Measurements from ENCODE around the gene TNS3.

TNS3 gene

GRCh38 chr7:47428052-47428767 lies 153.7 kb downstream of the TNS3 start:
- DNase-seq (ENCODE audit: low read depth) = no peak

GRCh38 chr7:47427051-47427643 lies 154.8 kb downstream of the TNS3 start:
- DNase-seq (ENCODE audit: low read depth) = no peak

DNA sequence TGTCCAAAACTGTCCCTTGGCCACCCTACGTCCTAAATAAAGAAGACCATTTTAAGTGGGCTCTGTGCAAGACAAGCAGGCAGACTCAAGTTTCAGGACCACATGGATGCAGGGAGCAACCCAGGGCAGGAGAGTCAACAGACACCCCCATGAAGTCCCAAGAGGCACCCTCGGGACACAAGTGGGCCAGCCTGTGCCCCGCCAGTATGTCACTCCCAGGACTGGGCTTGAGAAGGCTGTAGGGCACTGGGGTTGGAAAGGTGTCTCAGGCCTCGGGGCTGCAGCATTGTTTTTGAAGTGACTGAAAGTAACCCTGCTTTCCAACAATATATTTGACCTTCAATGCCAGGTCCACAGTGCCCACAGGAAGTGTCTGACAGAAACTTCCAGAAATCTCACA lies 157.4 kb downstream of the TNS3 start:
- DNase-seq (ENCODE audit: low read depth) = no peak

- DNase-seq (ENCODE audit: low read depth) = no peak
Measured at GRCh38 chr7:47423196-47423595, 158.7 kb downstream of the TNS3 start.

DNA sequence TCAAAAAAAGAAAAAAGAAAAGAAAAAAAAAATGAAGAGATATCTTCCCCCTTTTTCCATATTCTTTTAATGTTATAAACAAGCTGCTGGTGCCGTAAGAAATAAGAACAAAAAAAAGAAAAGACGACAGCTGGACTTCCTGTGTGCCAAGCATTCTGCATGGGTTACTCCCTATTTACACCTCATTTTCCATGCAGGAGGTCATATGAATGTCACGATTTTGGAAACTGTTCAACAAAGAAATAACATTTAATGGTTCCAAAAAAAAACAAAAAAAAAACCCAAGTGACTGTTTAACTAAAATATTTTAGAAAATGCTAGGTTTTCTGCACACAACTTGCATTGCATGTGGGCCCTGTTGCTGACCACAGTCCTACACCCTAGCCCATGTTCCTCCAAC lies 159.3 kb downstream of the TNS3 start:
- DNase-seq (ENCODE audit: low read depth) = no peak

GRCh38 chr7:47421456-47421855 lies 160.5 kb downstream of the TNS3 start:
- no peak for DNase-seq (ENCODE audit: low read depth)

GRCh38 chr7:47420122-47420780 lies 161.7 kb downstream of the TNS3 start:
- DNase-seq (ENCODE audit: low read depth) = no peak

DNA sequence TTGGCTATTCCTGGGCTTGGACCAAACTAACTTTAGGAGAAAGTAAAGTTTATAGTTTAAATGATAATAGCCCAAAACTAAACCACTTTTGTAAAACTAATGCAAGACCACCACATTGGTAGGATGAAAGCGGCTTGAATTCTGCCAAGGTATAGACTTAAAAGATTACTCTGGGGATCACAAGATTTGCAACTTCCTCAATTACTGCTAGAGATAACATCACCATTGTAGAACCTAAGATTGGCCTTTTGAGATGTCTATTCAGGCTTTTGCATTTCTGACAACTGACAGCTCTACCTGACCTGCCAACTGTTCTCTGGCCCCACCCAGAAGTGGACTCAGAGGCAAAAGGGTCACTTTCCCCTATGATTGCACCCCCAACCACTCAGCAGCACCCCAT lies 162.4 kb downstream of the TNS3 start:
- no peak for DNase-seq (ENCODE audit: low read depth)

DNA sequence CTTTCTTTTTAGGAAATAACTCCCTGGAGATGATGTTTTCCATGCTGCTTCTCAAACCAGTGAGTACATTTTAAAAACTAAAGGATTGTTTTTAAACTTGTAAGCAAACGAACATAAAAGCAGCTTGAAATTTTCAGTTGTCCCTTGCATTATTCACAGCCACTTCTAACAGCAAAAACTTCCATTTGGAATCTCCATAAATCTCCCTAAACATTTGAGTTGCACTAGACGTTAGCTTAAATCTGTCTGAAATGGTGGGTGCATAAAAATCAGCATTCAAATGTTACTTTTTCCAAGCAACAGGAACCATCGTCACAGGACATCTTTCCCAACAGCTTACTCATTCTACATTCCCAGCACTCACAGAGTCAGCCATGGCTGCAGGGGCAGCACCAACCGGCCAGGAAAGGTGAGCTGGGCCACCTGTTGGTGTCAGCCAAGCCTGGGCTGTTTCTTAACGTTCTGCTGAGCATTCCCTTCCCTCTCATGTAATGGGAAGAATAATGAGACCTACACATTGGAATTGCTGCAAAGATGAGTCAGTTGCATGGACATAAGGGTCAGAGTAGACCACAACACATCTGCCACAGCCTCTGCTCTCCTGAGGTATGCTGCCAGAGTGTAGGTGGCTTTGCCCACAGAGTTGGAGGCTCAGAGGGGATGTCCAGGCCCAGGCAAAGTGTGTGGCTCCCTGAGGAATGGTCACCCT lies 163.2 kb downstream of the TNS3 start:
- peak; percentile 77 for DNase-seq (ENCODE audit: low read depth)

DNA sequence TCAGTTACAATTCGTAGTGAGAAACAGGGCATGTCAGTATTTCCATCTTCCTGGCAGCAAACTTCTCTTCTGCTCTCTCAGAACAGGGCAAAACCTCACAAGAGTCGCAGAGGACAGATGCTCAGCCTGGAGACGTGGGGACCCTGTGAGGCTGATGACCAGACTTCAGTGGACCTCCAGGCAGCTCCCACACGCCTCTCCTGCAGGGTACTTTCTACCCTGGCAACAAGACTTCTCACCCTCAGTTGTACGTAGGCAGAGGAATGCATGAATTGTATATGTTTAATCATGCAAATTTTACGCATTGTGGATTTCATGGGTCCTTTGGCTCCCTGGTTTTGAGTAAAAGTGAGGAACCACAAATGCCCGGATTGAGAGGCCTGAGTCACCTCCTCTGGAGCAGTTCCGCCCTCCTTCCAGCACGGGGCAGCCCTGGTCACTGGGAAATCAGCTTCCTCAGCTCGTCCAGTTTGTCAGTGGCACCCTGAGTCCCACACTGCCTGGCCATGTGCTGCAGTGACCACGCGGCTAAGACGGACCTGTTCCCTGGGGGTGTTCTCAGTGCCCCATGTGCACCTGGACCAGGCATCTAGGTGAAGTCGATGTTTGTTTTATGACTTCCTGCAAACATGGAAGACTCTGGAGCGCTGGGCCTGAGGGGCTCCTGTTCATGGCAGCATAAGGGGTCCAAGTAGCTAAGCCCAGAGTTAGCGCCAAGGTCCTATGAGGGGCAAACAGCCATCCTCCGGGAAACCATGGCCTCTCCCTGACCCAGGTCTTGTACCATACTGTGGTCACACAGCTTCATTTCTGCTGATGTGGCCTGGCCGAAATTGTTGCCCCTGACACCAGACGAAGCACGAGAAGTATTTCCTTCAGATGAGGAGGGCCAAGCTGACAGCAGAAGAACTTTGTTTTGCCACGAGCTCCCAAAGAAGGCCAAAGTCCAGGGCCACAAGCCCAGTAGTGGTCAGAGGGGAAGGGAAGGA lies 165.1 kb downstream of the TNS3 start:
- DNase-seq (ENCODE audit: low read depth) = peak; percentile 28

DNA sequence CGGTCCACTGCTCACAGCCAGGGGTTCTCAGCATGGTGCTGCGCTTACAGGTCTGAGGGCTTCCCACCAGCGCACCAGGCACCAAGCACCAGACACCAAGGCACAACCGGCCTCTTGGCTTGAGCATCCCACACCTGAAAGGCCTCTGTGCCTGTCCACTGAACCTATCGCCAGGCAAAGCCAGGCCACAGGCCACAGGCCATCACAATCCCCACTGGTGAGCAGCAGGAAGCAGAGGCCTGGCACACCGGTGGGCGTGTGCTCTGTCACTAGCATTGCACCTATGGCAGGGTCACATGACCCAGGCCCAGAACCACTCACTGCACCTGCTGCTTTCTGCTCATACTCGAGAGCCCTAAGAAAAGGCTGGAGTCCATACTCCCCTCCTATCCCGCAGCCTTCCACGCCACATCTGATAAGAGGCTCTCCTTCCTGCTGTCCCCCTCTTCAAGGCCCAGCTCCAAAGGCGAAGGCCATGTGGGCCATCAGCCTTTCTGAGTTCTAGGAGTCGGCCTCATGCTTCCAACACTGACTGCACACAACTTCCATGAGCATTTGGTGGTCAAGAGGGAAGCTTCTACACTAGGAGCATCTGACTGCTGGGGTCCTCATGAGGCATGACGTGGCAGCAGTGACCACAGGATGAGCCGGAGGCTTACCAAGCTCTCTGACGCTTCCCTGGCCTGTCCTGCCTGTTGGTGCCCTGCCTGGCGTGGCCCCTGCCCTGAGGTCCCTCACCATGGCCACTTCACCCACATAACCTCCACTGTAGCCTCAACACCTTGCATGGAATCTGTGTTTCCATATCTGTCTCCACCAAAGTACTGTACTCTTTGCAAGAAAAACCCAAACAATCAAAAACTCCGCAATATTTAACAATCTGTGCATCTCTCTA lies 166.3 kb downstream of the TNS3 start:
- DNase-seq (ENCODE audit: low read depth) = no peak

DNA sequence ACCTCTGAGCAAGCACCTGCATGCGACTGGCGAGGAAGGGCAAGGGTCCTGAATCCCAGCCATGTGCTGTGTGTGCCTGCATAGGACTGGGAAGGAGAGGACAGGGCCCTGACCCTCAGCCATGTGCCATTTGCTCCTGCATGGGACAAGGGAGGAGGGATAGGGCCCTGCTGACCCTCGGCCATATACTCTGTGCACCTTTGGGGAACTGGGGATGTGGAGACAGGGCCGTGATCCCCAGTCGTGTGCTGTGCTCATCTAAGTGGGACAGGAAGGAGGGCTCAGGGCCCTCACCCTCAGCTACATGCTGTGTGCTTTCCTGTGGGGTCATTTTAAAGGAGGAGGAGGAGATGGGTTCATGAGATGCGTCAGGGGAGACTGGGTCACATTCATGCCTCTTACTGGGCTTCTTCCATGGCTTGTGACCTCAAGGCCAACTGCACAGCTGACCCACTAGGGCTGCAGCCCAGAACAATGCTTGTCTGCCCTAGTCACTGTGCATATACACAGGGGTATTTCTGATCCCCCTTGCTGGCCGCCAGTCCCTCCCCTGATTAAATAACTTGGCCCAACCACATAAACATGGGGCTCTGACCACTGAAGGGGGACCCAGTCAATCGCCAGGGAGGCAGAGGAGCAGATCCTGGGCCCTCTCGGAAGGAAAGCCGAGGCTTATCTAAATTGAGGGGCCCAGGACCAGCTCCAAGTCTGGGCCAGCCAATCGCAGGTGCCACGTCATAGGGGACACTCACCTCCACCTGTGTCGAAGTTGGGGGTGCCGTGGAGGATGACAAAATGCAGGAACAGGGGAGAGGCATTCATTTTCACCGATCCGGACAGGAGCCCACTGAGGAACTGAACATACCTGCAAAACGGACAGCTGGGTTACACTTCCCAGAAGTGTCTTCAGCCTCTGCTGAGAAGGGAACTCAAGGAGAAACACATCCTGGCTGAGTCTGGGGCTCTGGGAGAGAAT lies 167.3 kb downstream of the TNS3 start:
- DNase-seq (ENCODE audit: low read depth) = no peak

GRCh38 chr7:47413526-47414341 lies 168.2 kb downstream of the TNS3 start:
- no peak for DNase-seq (ENCODE audit: low read depth)

DNA sequence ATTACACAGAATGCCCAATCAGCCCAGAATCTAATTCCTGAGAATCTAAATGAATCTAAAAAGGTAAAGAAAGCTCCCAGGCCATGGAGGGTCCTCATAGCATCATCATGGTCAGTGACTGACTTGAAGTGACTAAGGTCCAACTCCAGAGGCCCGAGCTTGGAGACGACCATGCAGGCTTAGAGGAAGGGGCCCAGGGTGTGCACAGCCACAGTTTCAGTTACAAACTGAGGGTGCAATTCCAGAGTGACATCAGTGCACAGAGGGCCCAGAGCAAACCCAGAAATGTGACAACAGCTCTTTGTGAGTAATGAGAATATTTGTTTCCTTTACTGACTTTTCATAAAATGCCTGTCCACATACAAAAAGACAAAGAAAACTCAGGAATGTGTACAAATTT lies 170.0 kb downstream of the TNS3 start:
- DNase-seq (ENCODE audit: low read depth) = no peak

GRCh38 chr7:47411281-47411869 lies 170.5 kb downstream of the TNS3 start:
- no peak for DNase-seq (ENCODE audit: low read depth)

DNA sequence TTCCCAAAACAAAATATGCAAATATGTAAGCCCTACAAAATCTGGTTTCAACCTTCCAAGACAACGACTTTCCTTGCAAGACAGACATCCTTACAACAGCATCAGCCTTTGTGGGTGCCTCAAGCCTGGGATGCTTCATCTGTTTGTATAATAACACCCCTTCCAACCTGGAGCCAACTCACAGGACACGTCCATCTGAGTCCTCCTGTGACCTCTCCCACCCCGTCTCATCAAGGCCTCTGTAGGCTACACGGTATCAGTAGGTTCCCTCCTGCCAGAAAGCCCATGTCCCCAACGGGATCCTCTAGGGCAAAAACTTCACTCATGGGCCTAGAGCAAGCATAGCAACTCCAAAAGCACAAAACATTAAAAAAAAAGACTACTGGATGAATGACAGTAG lies 173.2 kb downstream of the TNS3 start:
- DNase-seq (ENCODE audit: low read depth) = no peak

- DNase-seq (ENCODE audit: low read depth) = no peak
Measured at GRCh38 chr7:47407821-47408674, 173.9 kb downstream of the TNS3 start.

Measured in iris pigment epithelial cell (primary cell).